K562 (cell line): Measurements from ENCODE around the gene FHIP1B. TPM values are rescaled to one million over a fixed set of nuclear protein-coding genes. Genes with fewer than 3 reads are reported as not detected.
A peak's percentile ranks its signal among the peaks of the same experiment; 100 is the strongest.

Experiments
- ATAC-seq: fragments of 200-7000 bp; cut with Tn5 transposase; 3 replicates; pipeline ENCODE4 v1.9.1; 2020; ENCODE audit warnings: moderate library complexity
- BruUV-seq: library from RNA; stranded (reverse); fragments of 400-500 nt; replicated peaks from 2 replicates; lab custom pipeline; 2021; lab: Mats Ljungman, UMichigan
- CTCF ChIA-PET: fragments of 300-600 bp; formaldehyde crosslinking; extraction: SDS; loops from one replicate; lab custom pipeline; 2021; ENCODE audit warnings: low intra/inter-chr PET ratio; lab: Yijun Ruan, JAX
- POLR2A ChIA-PET: fragments of 300-600, 350-650 bp; sonication (Branson Sonifier 250); formaldehyde crosslinking; extraction: SDS; loops from one replicate; lab custom pipeline; 2021; ENCODE audit warnings: antibody characterized with exemption, inconsistent platforms; lab: Yijun Ruan, JAX
- DNase-seq, 4 experiments: peaks; one replicate each; pipeline versions ENCODE4 v3.0.0 to v3.0.0-alpha.2; 2011 to 2018; ENCODE audit warnings: low spot score in 3 of 4, mixed read lengths in 3 of 4; ENCODE audit errors: extremely low read depth in 1 of 4
- FAIRE-seq: peaks from 2 replicates; lab custom pipeline; 2011; peaks lifted over from hg19 to GRCh38; lab: Jason Lieb, UNC
- H2AFZ ChIP-seq: 2 replicates; pipeline ENCODE4 v1.6.0; 2011; ENCODE audit warnings: low read depth, low read length, control low read depth, inconsistent platforms
- H3K27ac ChIP-seq: fragments of 200-600 bp; 3 replicates; pipeline ENCODE4 v1.8.0; 2011; ENCODE audit warnings: low read depth, mild to moderate bottlenecking, control low read depth, inconsistent platforms, low read length, moderate library complexity, mixed read lengths; ENCODE audit errors: extremely low read depth
- H3K27me3 ChIP-seq, 2 experiments: fragments of 300-600 bp in 1 of 2; 2 replicates in 1 of 2; 3 replicates in 1 of 2; pipeline versions ENCODE4 v1.6.0 to v1.8.0; 2011; ENCODE audit warnings: inconsistent platforms in 2 of 2, low read length in 2 of 2, mild to moderate bottlenecking in 1 of 2, mixed read lengths in 1 of 2, moderate library complexity in 1 of 2; ENCODE audit not compliant: control insufficient read depth in 2 of 2, insufficient read depth in 2 of 2
- H3K36me3 ChIP-seq: fragments of 300-600 bp; 3 replicates; pipeline ENCODE4 v1.8.0; 2011; ENCODE audit warnings: mild to moderate bottlenecking, low read length, inconsistent platforms; ENCODE audit not compliant: control insufficient read depth, insufficient read depth
- H3K4me1 ChIP-seq, 2 experiments: fragments of 200-600 bp in 1 of 2; replicated peaks in 1 of 2; 2 replicates in 1 of 2; 3 replicates in 1 of 2; pipeline versions ENCODE4 v1.5.1 to v1.8.0; 2011; ENCODE audit warnings: inconsistent platforms in 2 of 2, low read length in 2 of 2, mild to moderate bottlenecking in 1 of 2, mixed read lengths in 1 of 2, moderate library complexity in 1 of 2; ENCODE audit not compliant: control insufficient read depth in 2 of 2, insufficient read depth in 2 of 2
- H3K4me2 ChIP-seq: 2 replicates; pipeline ENCODE4 v1.6.1; 2011; ENCODE audit warnings: low read length, control low read depth, inconsistent platforms, mixed read lengths; ENCODE audit not compliant: insufficient read depth
- H3K4me3 ChIP-seq: fragments of 200-600 bp; sonication (generic), shearing (Covaris generic); 2 replicates; pipeline ENCODE4 v1.5.1; 2016; ENCODE audit warnings: control low read depth, inconsistent platforms
- H3K79me2 ChIP-seq: fragments of 200-600 bp; 3 replicates; pipeline ENCODE4 v1.8.0; 2011; ENCODE audit warnings: low read length, inconsistent platforms; ENCODE audit not compliant: control insufficient read depth, insufficient read depth
- H3K9ac ChIP-seq, 2 experiments: 2 replicates each; pipeline versions ENCODE4 v1.6.0 to v1.6.1; 2011; ENCODE audit warnings: low read depth in 2 of 2, low read length in 2 of 2, control low read depth in 1 of 2, inconsistent platforms in 1 of 2, mild to moderate bottlenecking in 1 of 2, mixed read lengths in 1 of 2; ENCODE audit not compliant: insufficient read depth in 1 of 2
- H3K9me1 ChIP-seq: one replicate; pipeline ENCODE4 v1.6.0; 2011; ENCODE audit warnings: inconsistent platforms, mild to moderate bottlenecking, low read length, moderate library complexity; ENCODE audit not compliant: control insufficient read depth, insufficient read depth
- H3K9me3 ChIP-seq: replicated peaks from 2 replicates; pipeline ENCODE4 v1.5.1; 2011; ENCODE audit warnings: low read depth, low read length, inconsistent platforms; ENCODE audit not compliant: control insufficient read depth, insufficient read depth
- H4K20me1 ChIP-seq: replicated peaks from 2 replicates; pipeline ENCODE4 v1.6.1; 2011; ENCODE audit warnings: low read length, inconsistent platforms, mixed read lengths; ENCODE audit not compliant: control insufficient read depth, insufficient read depth
- CBFA2T2 ChIP-seq: fragments of 450-650 bp; conservative IDR thresholded peaks from 2 replicates; pipeline ENCODE4 v1.6.1; 2017; ENCODE audit warnings: mild to moderate bottlenecking
- CC2D1A ChIP-seq: fragments of 450-650 bp; IDR thresholded peaks from 2 replicates; pipeline ENCODE4 v1.6.1; 2017; ENCODE audit warnings: mild to moderate bottlenecking
- FOS ChIP-seq: IDR thresholded peaks from 3 replicates; pipeline ENCODE4 v1.6.1; 2011; ENCODE audit not compliant: insufficient read length; ENCODE audit errors: extremely low read depth
- FOSL1 ChIP-seq: fragments of 200-800 bp; sonication (Bioruptor generic); conservative IDR thresholded peaks from 2 replicates; pipeline ENCODE4 v1.6.1; 2016; ENCODE audit warnings: missing genetic modification characterization, missing compliant biosample characterization
- MTA1 ChIP-seq: fragments of 450-650 bp; IDR thresholded peaks from 2 replicates; pipeline ENCODE4 v1.6.1; 2017; ENCODE audit warnings: borderline replicate concordance
- NR2C1 ChIP-seq, 2 experiments: fragments of 450-650 bp; IDR thresholded peaks; 2 replicates each; pipeline ENCODE4 v1.6.1; 2017; ENCODE audit warnings: mild to moderate bottlenecking in 2 of 2, antibody characterized with exemption in 1 of 2, inconsistent platforms in 1 of 2, missing compliant biosample characterization in 1 of 2, missing genetic modification characterization in 1 of 2
- RBM34 ChIP-seq: fragments of 200-400 bp; formaldehyde crosslinking; IDR thresholded peaks from 2 replicates; pipeline ENCODE4 v1.6.1; 2018; ENCODE audit warnings: low read length, borderline replicate concordance; ENCODE audit not compliant: insufficient read depth
- SMC3 ChIP-seq: conservative IDR thresholded peaks from 2 replicates; pipeline ENCODE4 v1.6.1; 2011; ENCODE audit warnings: low read depth, low read length, improper control_type of control experiment; ENCODE audit not compliant: insufficient read depth
- ZKSCAN8 ChIP-seq: fragments of 200-800 bp; sonication (Bioruptor generic); IDR thresholded peaks from 2 replicates; pipeline ENCODE4 v1.6.1; 2016; ENCODE audit warnings: missing genetic modification characterization, missing compliant biosample characterization
- WGBS: fragments of 100-300 bp; shearing (Covaris generic); methylation state at CpG from one replicate; pipeline ENCODE4 v1.1.6; 2016; ENCODE audit warnings: low coverage, mixed read lengths; ENCODE audit not compliant: insufficient coverage; ENCODE audit errors: missing lambda C conversion rate; 5-methylcytosine and 5-hydroxymethylcytosine counted together
- in situ Hi-C: fragments of 300-500 bp; cut with MboI; formaldehyde crosslinking; loops from 4 replicates; pipeline ENCODE4 v1.15.0; 2018; ENCODE audit warnings: inconsistent platforms, mixed read lengths
- intact Hi-C: fragments of 100-400 bp; cut with micrococcal nuclease; formaldehyde crosslinking; loops from 2 replicates; pipeline ENCODE4 v1.14.2; 2022
- polyA plus RNA-seq, 8 experiments: library from polyadenylated mRNA; depleted of rRNA in 4 of 8; stranded (reverse) in 5 of 8; unstranded in 3 of 8; fragments of >200 nt; fragmentation: Nextera tagmentation in 2 of 8; fragmentation: Illumina TruSeq in 1 of 8; extraction: Ambion mirVana in 2 of 8; extraction: Trizol in 1 of 8; gene quantifications; 2 replicates each; pipeline versions ENCODE4 v1.2.1 to v1.2.3, GENCODE V29; 2011 to 2014; ENCODE audit warnings: inconsistent platforms in 1 of 8, missing spikeins in 1 of 8
- total RNA-seq, 7 experiments: library from RNA; depleted of rRNA in 6 of 7; stranded (reverse); fragments of >200 nt in 6 of 7; fragmentation: Illumina TruSeq in 2 of 7; extraction: Trizol in 2 of 7; gene quantifications; 2 replicates each; pipeline versions ENCODE4 v1.2.1 to v1.2.3, GENCODE V29; 2011 to 2021; ENCODE audit warnings: low replicate concordance in 1 of 7
- TF ChIP-seq, protein P1 (sequence below): fragments of 250-450 bp; sonication (Bioruptor Pico); IDR thresholded peaks from 2 replicates; pipeline ENCODE4 v1.5.0; 2021; ENCODE audit warnings: mild to moderate bottlenecking, borderline replicate concordance

Gene FHIP1B
- total and polyA plus RNA-seq, 9 of the 15 experiments (the other 6 are each of a cell fraction or from before 2014, with no cell fraction given), result 0.94 to 24.7 (median 15.6) TPM

DNA sequence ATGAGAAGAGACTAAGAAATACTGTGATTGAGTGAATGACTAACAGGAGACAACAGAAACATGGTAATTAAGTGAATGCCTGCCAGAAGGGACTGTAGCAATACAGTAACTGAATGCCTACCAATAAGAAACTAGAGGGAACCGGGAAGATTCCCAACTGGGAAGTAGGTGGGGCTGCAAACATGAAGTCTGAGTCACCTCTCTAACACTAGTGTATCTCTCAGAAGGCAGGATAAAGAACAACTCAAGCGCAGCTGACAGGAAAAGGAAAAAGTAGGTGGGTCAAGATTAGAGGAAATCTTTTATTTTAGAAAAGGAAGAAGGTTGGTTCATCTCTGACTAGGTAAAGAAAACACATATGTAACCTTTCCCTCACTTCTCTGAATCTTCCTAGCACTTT lies 15.1 kb downstream of the FHIP1B start:
- H3K27ac ChIP-seq, result no peak overlapping the region
- no peaks in the 10 kb centered on the region for H3K27me3 ChIP-seq
- in situ Hi-C loops, result no loop called here
- DNase-seq, result no peak
- H3K36me3 ChIP-seq, result peaks cover 85% of the 10 kb centered on the region; the same call in 2 of the 3 replicates
- 0 out of 2 replicates have a peak, but pooled peaks have one; percentile 25 for TF ChIP-seq FOSL1 (tag)
- no peak for TF ChIP-seq ZKSCAN8 (CRISPR knock-in tag)
- TF ChIP-seq, all 486 proteins: peak for 1
- Histone ChIP-seq H3K4me3 (no peak overlapping the region), H3K4me2 (no peak overlapping the region), H4K20me1 (no peaks in the 10 kb centered on the region; the same call in 1 of the 2 replicates), H3K4me1 (peaks cover 0 to 8% of the 10 kb centered on the region in 2 experiments; a peak in 2 of 5 replicates), H3K9me3 (no peaks in the 10 kb centered on the region), H3K9ac (no peak overlapping the region), H3K79me2 (no peaks in the 10 kb centered on the region), H2AFZ (no peak overlapping the region), H3K9me1 (no peaks in the 10 kb centered on the region)
- 62% methylated on average over 2 of the region's 2 CpGs for WGBS
- BruUV-seq, result no TSS peak
- ChIA-PET CTCF (interaction anchor here (0.6 kb wide), 1 partner anchor 10 kb away, joined by 3 read pairs; no protein-coding TSS in a partner anchor), POLR2A (interaction anchor here (0.6 to 0.8 kb wide), 2 partner anchors 15 to 22 kb away, joined by 3 read pairs; partner anchors contain the start of gene FHIP1B)
- FAIRE-seq (no peak), ATAC-seq (no peak)
- intact Hi-C loops, result no loop called here

DNA sequence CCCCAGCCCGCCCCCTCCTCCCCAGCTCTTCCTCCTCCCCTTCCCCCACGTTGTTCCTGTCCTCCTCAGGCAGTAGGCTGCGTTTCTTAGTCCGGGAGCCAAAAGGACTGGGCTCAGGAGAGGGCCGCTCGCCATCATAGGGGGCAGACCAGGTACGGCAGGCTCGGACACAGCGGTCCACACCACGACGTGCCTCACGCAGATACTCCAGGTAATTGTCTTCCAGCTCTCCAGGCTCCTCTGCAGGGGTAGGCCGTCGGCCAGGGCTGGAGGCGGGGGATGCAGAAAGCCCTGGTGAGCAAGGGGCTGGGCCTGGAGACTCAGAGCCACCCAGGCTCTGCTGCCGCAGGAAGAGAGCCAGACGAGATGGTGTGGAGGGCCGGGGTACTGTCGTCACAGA lies 16.7 kb downstream of the FHIP1B start:
- no peaks in the 10 kb centered on the region for H3K9me3 ChIP-seq
- no peak for TF ChIP-seq NR2C1 (IDR thresholded peaks at IDR 0.05)
- TF ChIP-seq NR2C1 (tag; IDR thresholded peaks at IDR 0.05), result no peak
- TF ChIP-seq MTA1, result no peak
- TF ChIP-seq RBM34, result no peak
- TF ChIP-seq FOS, result no peak
- no peak for TF ChIP-seq CC2D1A
- TF ChIP-seq, protein P1, sequence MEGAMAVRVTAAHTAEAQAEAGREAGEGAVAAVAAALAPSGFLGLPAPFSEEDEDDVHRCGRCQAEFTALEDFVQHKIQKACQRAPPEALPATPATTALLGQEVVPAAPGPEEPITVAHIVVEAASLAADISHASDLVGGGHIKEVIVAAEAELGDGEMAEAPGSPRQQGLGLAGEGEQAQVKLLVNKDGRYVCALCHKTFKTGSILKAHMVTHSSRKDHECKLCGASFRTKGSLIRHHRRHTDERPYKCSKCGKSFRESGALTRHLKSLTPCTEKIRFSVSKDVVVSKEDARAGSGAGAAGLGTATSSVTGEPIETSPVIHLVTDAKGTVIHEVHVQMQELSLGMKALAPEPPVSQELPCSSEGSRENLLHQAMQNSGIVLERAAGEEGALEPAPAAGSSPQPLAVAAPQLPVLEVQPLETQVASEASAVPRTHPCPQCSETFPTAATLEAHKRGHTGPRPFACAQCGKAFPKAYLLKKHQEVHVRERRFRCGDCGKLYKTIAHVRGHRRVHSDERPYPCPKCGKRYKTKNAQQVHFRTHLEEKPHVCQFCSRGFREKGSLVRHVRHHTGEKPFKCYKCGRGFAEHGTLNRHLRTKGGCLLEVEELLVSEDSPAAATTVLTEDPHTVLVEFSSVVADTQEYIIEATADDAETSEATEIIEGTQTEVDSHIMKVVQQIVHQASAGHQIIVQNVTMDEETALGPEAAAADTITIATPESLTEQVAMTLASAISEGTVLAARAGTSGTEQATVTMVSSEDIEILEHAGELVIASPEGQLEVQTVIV (CRISPR knock-in tag), result no peak
- no peak for TF ChIP-seq SMC3
- no peak for TF ChIP-seq CBFA2T2
- TF ChIP-seq, all 486 proteins: peak for 0
- no peaks in the 10 kb centered on the region for H4K20me1 ChIP-seq
- peaks cover 75% of the 10 kb centered on the region; the same call in 2 of the 3 replicates for H3K36me3 ChIP-seq
- no peak overlapping the region for H3K4me3 ChIP-seq
- H3K9me1 ChIP-seq, result no peaks in the 10 kb centered on the region
- no peak overlapping the region for H2AFZ ChIP-seq
- H3K9ac ChIP-seq, result no peak overlapping the region
- no peaks in the 10 kb centered on the region for H3K79me2 ChIP-seq
- CTCF ChIA-PET, result no interaction called here
- H3K4me1 ChIP-seq, result peaks cover 0 to 3% of the 10 kb centered on the region in 2 experiments; a peak in 1 of 5 replicates
- intact Hi-C loops (no loop called here), in situ Hi-C loops (no loop called here)
- WGBS, result 89% methylated on average over 12 of the region's 19 CpGs
- no peak overlapping the region for H3K4me2 ChIP-seq
- H3K27me3 ChIP-seq, result no peaks in the 10 kb centered on the region
- POLR2A ChIA-PET, result interaction anchor here (0.9 kb wide), 1 partner anchor 13 kb away, joined by 3 read pairs; no protein-coding TSS in a partner anchor
- no peak for ATAC-seq
- FAIRE-seq, result no peak
- no TSS peak for BruUV-seq
- DNase-seq, result no peak
- H3K27ac ChIP-seq, result no peak overlapping the region
